Keratinocyte (primary cell): ENCODE data around the gene EGFR. TPM values are rescaled to one million over a fixed set of nuclear protein-coding genes. Genes with fewer than 3 reads are reported as not detected.

Source experiments
- DNase-seq: peaks from one replicate; pipeline ENCODE4 v3.0.0-alpha.2; 2011; ENCODE audit warnings: low read depth, missing footprints, low spot score
- FAIRE-seq: peaks from 2 replicates; lab custom pipeline; 2011; peaks lifted over from hg19 to GRCh38; lab: Jason Lieb, UNC
- H2AFZ ChIP-seq: 2 replicates; pipeline ENCODE4 v1.6.0; 2012; ENCODE audit warnings: low read length, control low read depth, inconsistent platforms; ENCODE audit not compliant: control insufficient read depth
- H3K27ac ChIP-seq: 2 replicates; pipeline ENCODE4 v1.5.1; 2011; ENCODE audit warnings: low read length; ENCODE audit not compliant: control insufficient read depth, insufficient read depth
- H3K27me3 ChIP-seq: 3 replicates; pipeline ENCODE4 v1.6.0; 2011; ENCODE audit warnings: low read length; ENCODE audit not compliant: control insufficient read depth, insufficient read depth; ENCODE audit errors: extremely low read depth
- H3K36me3 ChIP-seq, 2 experiments: 2 replicates in 1 of 2; 3 replicates in 1 of 2; pipeline ENCODE4 v1.5.1; 2011; ENCODE audit warnings: low read length in 2 of 2, mild to moderate bottlenecking in 1 of 2; ENCODE audit not compliant: control insufficient read depth in 2 of 2, insufficient read depth in 2 of 2; ENCODE audit errors: extremely low read depth in 1 of 2
- H3K4me1 ChIP-seq: 3 replicates; pipeline ENCODE4 v1.5.1; 2011; ENCODE audit warnings: low read length; ENCODE audit not compliant: control insufficient read depth, insufficient read depth; ENCODE audit errors: extremely low read depth
- H3K4me2 ChIP-seq: 3 replicates; pipeline ENCODE4 v1.6.0; 2011; ENCODE audit warnings: low read depth, low read length; ENCODE audit not compliant: control insufficient read depth, insufficient read depth; ENCODE audit errors: extremely low read depth
- H3K4me3 ChIP-seq, 3 experiments: fragments of 200-600 bp in 1 of 3; sonication (generic) in 1 of 3; 2 replicates in 2 of 3; 3 replicates in 1 of 3; pipeline ENCODE4 v1.5.1; 2011 to 2016; ENCODE audit warnings: low read length in 3 of 3, mild to moderate bottlenecking in 3 of 3, control low read depth in 2 of 3, inconsistent platforms in 1 of 3, low read depth in 1 of 3, mixed read lengths in 1 of 3, mixed run types in 1 of 3, moderate library complexity in 1 of 3; ENCODE audit not compliant: control insufficient read depth in 2 of 3, insufficient read depth in 2 of 3; ENCODE audit errors: extremely low read depth in 1 of 3
- H3K79me2 ChIP-seq: 2 replicates; pipeline ENCODE4 v1.6.0; 2012; ENCODE audit warnings: low read length; ENCODE audit not compliant: control insufficient read depth, insufficient read depth
- H3K9ac ChIP-seq: 3 replicates; pipeline ENCODE4 v1.6.0; 2011; ENCODE audit warnings: low read length; ENCODE audit not compliant: control insufficient read depth, insufficient read depth; ENCODE audit errors: extremely low read depth
- H3K9me1 ChIP-seq: 3 replicates; pipeline ENCODE4 v1.6.0; 2011; ENCODE audit warnings: low read length; ENCODE audit not compliant: control insufficient read depth, insufficient read depth; ENCODE audit errors: extremely low read depth
- H3K9me3 ChIP-seq: 2 replicates; pipeline ENCODE4 v1.5.1; 2012; ENCODE audit warnings: low read depth, low read length; ENCODE audit not compliant: control insufficient read depth
- H4K20me1 ChIP-seq: 3 replicates; pipeline ENCODE4 v1.6.0; 2011; ENCODE audit warnings: low read length; ENCODE audit not compliant: control insufficient read depth, insufficient read depth; ENCODE audit errors: extremely low read depth
- CTCF ChIP-seq, 3 experiments: IDR thresholded peaks in 1 of 3; conservative IDR thresholded peaks in 1 of 3; optimal IDR thresholded peaks in 1 of 3; 2 replicates in 2 of 3; 3 replicates in 1 of 3; pipeline versions ENCODE3 to v1.5.1; 2011; ENCODE audit warnings: low read length in 3 of 3, mild to moderate bottlenecking in 3 of 3, moderate library complexity in 2 of 3, control low read depth in 1 of 3, inconsistent platforms in 1 of 3; ENCODE audit not compliant: insufficient read depth in 2 of 3; ENCODE audit errors: extremely low read depth in 1 of 3
- EZH2 ChIP-seq: IDR thresholded peaks from one replicate; pipeline ENCODE4 v1.6.1; 2012; ENCODE audit warnings: inconsistent platforms, mild to moderate bottlenecking, low read length, moderate library complexity
- dilution Hi-C: fragments of 300-500 bp; cut with MboI; formaldehyde crosslinking; loops from one replicate; pipeline ENCODE4 v1.7.0; 2020; ENCODE audit warnings: low sequenced_read_pairs; ENCODE audit not compliant: extremely low pct_ligation_motif_present
- polyA plus RNA-seq, 5 experiments: library from polyadenylated mRNA; depleted of rRNA in 3 of 5; stranded (reverse) in 3 of 5; stranded (forward) in 1 of 5; unstranded in 1 of 5; fragments of >200 nt; gene quantifications; 1 replicate in 1 of 5; 2 replicates in 3 of 5; 3 replicates in 1 of 5; pipeline versions ENCODE4 v1.2.1 to v1.2.3, GENCODE V29; 2011 to 2012; ENCODE audit warnings: missing spikeins in 2 of 5, low read depth in 1 of 5, low replicate concordance in 1 of 5

EGFR gene
- polyA plus RNA-seq, 1 donor (not counting 4 experiments of a cell fraction or from before 2014, with no cell fraction given) = 120 TPM

- no peaks in the 10 kb centered on the region for H3K79me2 ChIP-seq
- peaks cover 8% of the 10 kb centered on the region for H3K4me1 ChIP-seq
- dilution Hi-C loops = no loop called here
- no peak overlapping the region for H3K4me2 ChIP-seq
- H3K4me3 ChIP-seq = no peak overlapping the region
- no peak overlapping the region for H2AFZ ChIP-seq
- no peak overlapping the region for H3K27ac ChIP-seq
- H3K9me1 ChIP-seq = no peaks in the 10 kb centered on the region
- H3K9me3 ChIP-seq = no peaks in the 10 kb centered on the region
- TF ChIP-seq CTCF (optimal IDR thresholded peaks at IDR 0.05 in 1 of 3, IDR thresholded peaks at IDR 0.05 in 1 of 3, conservative IDR thresholded peaks at IDR 0.05 in 1 of 3; ENCODE audit: extremely low read depth in 1 of 3, insufficient read depth in 2 of 3, low read length in 3 of 3) = no peak
- no peak for TF ChIP-seq EZH2
- DNase-seq (no peak), FAIRE-seq (no peak)
- H3K27me3 ChIP-seq = no peaks in the 10 kb centered on the region
- H4K20me1 ChIP-seq = no peaks in the 10 kb centered on the region
- no peaks in the 10 kb centered on the region for H3K36me3 ChIP-seq
- no peak overlapping the region for H3K9ac ChIP-seq
These were observed 38.3 kb upstream of the EGFR start for GRCh38 chr7:54980521-54980920.

- no peak for FAIRE-seq
These were observed 36.9 kb upstream of the EGFR start for GRCh38 chr7:54981913-54982312.

More at GRCh38 chr7:54981913-54982312, 36.9 kb upstream of the EGFR start:
- dilution Hi-C loops = no loop called here
- Histone ChIP-seq H3K9me3 (no peaks in the 10 kb centered on the region), H3K9ac (no peak overlapping the region), H3K27ac (no peak overlapping the region), H3K27me3 (no peaks in the 10 kb centered on the region), H3K4me3 (no peak overlapping the region), H3K79me2 (no peaks in the 10 kb centered on the region), H3K4me2 (no peak overlapping the region), H3K4me1 (peaks cover 15% of the 10 kb centered on the region), H2AFZ (no peak overlapping the region), H3K36me3 (no peaks in the 10 kb centered on the region), H3K9me1 (no peaks in the 10 kb centered on the region), H4K20me1 (no peaks in the 10 kb centered on the region)
- DNase-seq = no peak
- TF ChIP-seq EZH2 (no peak), CTCF (optimal IDR thresholded peaks at IDR 0.05 in 1 of 3, IDR thresholded peaks at IDR 0.05 in 1 of 3, conservative IDR thresholded peaks at IDR 0.05 in 1 of 3; ENCODE audit: extremely low read depth in 1 of 3, insufficient read depth in 2 of 3, low read length in 3 of 3) (no peak)
